ENCODE data around the gene RBL1.

DNA sequence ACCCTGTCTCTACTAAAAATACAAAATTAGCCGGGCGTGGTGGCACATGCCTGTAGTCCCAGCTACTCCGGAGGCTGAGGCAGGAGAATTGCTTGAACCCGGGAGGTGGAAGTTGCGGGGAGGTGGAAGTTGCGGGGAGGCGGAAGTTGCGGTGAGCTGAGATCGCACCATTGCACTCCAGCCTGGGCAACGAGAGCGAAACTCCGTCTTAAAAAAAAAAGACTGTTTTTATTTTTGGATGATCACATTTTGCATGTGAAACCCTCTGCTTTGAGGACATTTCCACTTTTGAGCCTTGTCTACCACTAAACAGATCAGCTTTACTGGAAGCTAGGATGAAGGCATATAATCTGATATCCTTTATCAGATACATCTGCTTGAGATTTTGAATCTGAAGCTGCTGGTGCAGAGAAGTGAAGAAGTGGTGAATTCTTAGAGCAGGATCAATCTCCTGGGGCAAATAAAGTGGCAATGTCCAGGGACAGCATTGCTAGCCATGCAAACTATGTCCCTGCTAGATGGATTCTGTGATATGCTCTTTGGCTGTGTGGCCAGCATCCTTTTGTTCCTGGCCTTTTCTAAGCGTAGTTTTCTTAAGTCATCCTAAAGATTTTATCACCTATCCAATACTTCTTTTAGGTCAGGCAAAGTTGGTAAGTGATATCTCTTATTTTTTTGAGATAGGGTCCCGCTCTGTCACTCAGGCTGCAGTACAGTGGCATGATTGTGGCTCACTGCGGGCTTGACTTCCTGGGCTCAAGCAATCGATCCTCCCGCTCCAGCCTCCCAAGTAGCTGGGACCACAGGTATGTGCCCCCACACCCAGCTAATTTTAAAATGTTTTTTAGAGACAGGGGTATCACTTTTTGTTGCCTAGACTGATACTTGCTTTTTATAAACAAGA, 23.3 kb downstream of the RBL1 start:
- TF ChIP-seq POLR2AphosphoS5 (IDR thresholded peaks at IDR 0.05; ENCODE audit: low read depth, low read length) (no peak), TAF1 (IDR thresholded peaks at IDR 0.05; ENCODE audit: borderline replicate concordance, insufficient read depth, low read length) (no peak)
- TF ChIP-seq, protein P1, sequence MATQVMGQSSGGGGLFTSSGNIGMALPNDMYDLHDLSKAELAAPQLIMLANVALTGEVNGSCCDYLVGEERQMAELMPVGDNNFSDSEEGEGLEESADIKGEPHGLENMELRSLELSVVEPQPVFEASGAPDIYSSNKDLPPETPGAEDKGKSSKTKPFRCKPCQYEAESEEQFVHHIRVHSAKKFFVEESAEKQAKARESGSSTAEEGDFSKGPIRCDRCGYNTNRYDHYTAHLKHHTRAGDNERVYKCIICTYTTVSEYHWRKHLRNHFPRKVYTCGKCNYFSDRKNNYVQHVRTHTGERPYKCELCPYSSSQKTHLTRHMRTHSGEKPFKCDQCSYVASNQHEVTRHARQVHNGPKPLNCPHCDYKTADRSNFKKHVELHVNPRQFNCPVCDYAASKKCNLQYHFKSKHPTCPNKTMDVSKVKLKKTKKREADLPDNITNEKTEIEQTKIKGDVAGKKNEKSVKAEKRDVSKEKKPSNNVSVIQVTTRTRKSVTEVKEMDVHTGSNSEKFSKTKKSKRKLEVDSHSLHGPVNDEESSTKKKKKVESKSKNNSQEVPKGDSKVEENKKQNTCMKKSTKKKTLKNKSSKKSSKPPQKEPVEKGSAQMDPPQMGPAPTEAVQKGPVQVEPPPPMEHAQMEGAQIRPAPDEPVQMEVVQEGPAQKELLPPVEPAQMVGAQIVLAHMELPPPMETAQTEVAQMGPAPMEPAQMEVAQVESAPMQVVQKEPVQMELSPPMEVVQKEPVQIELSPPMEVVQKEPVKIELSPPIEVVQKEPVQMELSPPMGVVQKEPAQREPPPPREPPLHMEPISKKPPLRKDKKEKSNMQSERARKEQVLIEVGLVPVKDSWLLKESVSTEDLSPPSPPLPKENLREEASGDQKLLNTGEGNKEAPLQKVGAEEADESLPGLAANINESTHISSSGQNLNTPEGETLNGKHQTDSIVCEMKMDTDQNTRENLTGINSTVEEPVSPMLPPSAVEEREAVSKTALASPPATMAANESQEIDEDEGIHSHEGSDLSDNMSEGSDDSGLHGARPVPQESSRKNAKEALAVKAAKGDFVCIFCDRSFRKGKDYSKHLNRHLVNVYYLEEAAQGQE (IDR thresholded peaks at IDR 0.05; ENCODE audit: insufficient read depth in 1 of 2, low read depth in 2 of 2, low read length in 2 of 2), result no peak
